ENCODE measurements around the gene HIPK2.

The HIPK2 gene

DNA sequence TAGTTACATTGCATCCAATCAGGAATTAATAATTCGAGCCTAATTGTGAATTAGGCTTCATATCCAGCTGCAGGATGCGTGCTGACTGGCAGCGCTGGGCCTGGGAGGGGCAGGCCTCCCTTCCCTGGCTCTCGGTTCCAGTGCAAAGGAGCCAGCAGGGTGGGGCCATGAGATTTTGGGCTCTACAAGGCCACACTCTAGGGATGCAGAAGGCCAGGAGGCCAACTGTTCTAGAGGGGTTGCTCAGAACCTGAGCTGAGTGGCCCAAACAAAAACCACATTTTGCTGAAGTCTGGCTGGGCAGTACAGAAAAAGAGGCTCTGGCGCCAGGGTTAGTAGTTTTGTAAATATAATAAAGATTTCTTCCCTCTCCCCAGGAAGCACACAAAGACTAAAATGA lies 182.0 kb downstream of the HIPK2 start:
- Histone ChIP-seq H3K27me3 (ENCODE audit: insufficient read depth, low read depth) (no peaks in the 10 kb centered on the region), H3K36me3 (ENCODE audit: insufficient read depth) (no peaks in the 10 kb centered on the region; the same call in 1 of the 2 replicates)
- TF ChIP-seq, protein P1, sequence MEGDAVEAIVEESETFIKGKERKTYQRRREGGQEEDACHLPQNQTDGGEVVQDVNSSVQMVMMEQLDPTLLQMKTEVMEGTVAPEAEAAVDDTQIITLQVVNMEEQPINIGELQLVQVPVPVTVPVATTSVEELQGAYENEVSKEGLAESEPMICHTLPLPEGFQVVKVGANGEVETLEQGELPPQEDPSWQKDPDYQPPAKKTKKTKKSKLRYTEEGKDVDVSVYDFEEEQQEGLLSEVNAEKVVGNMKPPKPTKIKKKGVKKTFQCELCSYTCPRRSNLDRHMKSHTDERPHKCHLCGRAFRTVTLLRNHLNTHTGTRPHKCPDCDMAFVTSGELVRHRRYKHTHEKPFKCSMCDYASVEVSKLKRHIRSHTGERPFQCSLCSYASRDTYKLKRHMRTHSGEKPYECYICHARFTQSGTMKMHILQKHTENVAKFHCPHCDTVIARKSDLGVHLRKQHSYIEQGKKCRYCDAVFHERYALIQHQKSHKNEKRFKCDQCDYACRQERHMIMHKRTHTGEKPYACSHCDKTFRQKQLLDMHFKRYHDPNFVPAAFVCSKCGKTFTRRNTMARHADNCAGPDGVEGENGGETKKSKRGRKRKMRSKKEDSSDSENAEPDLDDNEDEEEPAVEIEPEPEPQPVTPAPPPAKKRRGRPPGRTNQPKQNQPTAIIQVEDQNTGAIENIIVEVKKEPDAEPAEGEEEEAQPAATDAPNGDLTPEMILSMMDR (conservative IDR thresholded peaks at IDR 0.05; ENCODE audit: low read depth, low read length): no peak

DNA sequence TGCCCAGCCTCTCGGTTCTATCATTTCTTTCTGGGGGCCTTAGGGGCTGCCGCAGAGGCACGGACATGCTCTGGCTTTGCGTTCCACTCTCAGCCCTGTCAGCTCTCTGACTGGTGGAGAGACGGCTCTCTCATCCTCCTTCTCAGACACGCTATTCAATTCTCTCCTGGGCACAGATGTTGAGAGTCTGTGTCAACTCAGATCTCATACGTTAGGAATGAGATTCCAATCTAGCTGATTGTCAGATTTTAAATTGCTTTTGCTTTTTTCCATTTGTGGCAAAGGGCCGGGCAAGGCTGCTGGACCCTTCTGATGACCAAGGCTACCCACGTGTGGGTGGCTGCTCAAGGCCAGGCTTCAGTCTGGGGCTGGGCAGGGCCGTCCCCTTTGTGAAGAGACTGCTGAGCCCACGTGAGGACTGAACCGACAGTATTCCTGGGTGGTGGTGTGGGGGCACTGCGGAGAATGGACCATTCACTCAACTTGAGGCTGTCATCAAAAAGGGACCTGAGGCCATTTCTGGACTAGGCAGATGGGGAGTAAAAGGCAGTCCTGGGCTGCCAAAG lies 182.8 kb downstream of the HIPK2 start:
- Histone ChIP-seq H2AFZ (ENCODE audit: low read depth) (no peak overlapping the region), H3K4me3 (IDR thresholded peaks at IDR 0.05; ENCODE audit: insufficient read depth, low read depth, low read length) (no peak overlapping the region), H3K4me2 (no peak overlapping the region), H3K27me3 (ENCODE audit: insufficient read depth, low read depth) (no peaks in the 10 kb centered on the region), H3K79me2 (ENCODE audit: insufficient read depth, low read depth) (no peaks in the 10 kb centered on the region), H3K4me1 (ENCODE audit: low read depth, poor library complexity, severe bottlenecking) (no peaks in the 10 kb centered on the region), H3K27ac (no peak overlapping the region), H3K9ac (no peak overlapping the region), H3K36me3 (ENCODE audit: insufficient read depth) (no peaks in the 10 kb centered on the region; the same call in 1 of the 2 replicates), H4K20me1 (ENCODE audit: insufficient read depth) (no peaks in the 10 kb centered on the region)
- TF ChIP-seq, protein P1 (conservative IDR thresholded peaks at IDR 0.05; ENCODE audit: low read depth, low read length): no peak

More for the DNA sequence above, 182.0 kb downstream of the HIPK2 start:
- Histone ChIP-seq H2AFZ (ENCODE audit: low read depth) (no peak overlapping the region), H3K79me2 (ENCODE audit: insufficient read depth, low read depth) (no peaks in the 10 kb centered on the region), H3K4me1 (ENCODE audit: low read depth, poor library complexity, severe bottlenecking) (no peaks in the 10 kb centered on the region), H3K4me2 (no peak overlapping the region), H3K4me3 (IDR thresholded peaks at IDR 0.05; ENCODE audit: insufficient read depth, low read depth, low read length) (no peak overlapping the region), H3K27ac (no peak overlapping the region), H3K9ac (no peak overlapping the region), H4K20me1 (ENCODE audit: insufficient read depth) (no peaks in the 10 kb centered on the region)

DNA sequence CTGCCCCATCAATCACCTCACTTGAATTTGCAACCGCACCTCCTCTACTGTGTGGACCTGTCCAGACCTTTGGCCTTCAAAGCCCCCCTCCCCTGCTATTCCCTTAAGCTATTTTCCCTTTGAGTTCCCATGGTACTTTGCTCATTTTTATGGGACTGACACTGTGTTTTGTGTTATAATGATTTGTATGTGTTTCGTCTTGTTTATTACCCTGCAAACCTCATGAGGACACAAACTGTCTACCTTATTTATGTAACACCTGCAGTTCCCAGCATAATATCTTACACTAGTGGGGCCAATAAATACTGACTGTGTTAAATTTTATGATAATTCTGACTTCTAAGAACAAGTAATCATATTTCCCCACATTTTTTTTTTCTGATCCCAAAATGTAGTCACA lies 183.7 kb downstream of the HIPK2 start:
- Histone ChIP-seq H3K79me2 (ENCODE audit: insufficient read depth, low read depth) (no peaks in the 10 kb centered on the region), H3K4me2 (no peak overlapping the region)

DNA sequence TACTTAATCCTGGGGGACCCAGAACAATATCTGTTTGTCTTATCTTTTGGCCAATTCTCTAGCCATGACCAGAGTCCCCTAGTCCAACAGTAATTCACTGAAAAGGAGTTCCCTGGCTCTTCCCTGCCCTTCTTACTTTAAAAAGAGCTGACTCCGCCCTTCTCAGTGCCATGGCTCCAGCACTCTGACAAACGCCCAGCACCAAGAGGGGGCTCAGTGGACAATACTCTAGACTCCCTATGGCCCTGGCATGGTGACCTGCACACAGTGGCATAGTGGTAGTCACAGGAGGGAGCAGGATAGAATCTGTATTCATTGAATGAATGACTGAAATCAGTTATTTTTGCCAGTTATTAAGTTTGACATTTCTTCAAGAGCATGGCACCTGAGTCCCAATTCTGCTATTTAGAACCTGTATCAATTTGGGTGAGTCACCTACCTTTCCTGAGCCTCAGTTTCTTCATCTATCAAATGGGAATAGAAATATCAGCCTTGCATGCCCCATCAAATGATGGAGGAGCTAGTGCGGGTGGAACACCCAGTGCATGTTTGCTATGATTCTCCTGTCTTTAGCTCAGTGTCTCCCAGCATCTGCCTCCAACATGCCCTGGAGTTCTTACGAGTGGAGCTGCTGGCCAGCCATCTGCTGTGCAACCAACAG lies 184.9 kb downstream of the HIPK2 start:
- Histone ChIP-seq H3K79me2 (ENCODE audit: insufficient read depth, low read depth) (no peaks in the 10 kb centered on the region), H3K27ac (no peak overlapping the region), H3K4me3 (IDR thresholded peaks at IDR 0.05; ENCODE audit: insufficient read depth, low read depth, low read length) (no peak overlapping the region), H4K20me1 (ENCODE audit: insufficient read depth) (no peaks in the 10 kb centered on the region), H3K9ac (no peak overlapping the region), H3K4me2 (no peak overlapping the region), H3K36me3 (ENCODE audit: insufficient read depth) (no peaks in the 10 kb centered on the region; the same call in 1 of the 2 replicates), H3K4me1 (ENCODE audit: low read depth, poor library complexity, severe bottlenecking) (no peaks in the 10 kb centered on the region), H3K27me3 (ENCODE audit: insufficient read depth, low read depth) (no peaks in the 10 kb centered on the region), H2AFZ (ENCODE audit: low read depth) (no peak overlapping the region)
- TF ChIP-seq, protein P1 (conservative IDR thresholded peaks at IDR 0.05; ENCODE audit: low read depth, low read length): no peak

More for the DNA sequence above, 183.7 kb downstream of the HIPK2 start:
- H4K20me1 ChIP-seq (ENCODE audit: insufficient read depth): no peaks in the 10 kb centered on the region
- H3K27ac ChIP-seq: no peak overlapping the region
- H3K9ac ChIP-seq: no peak overlapping the region
- no peak overlapping the region for H3K4me3 ChIP-seq (IDR thresholded peaks at IDR 0.05; ENCODE audit: insufficient read depth, low read depth, low read length)
- no peaks in the 10 kb centered on the region for H3K27me3 ChIP-seq (ENCODE audit: insufficient read depth, low read depth)
- no peaks in the 10 kb centered on the region; the same call in 1 of the 2 replicates for H3K36me3 ChIP-seq (ENCODE audit: insufficient read depth)
- no peaks in the 10 kb centered on the region for H3K4me1 ChIP-seq (ENCODE audit: low read depth, poor library complexity, severe bottlenecking)
- H2AFZ ChIP-seq (ENCODE audit: low read depth): no peak overlapping the region
- TF ChIP-seq, protein P1 (conservative IDR thresholded peaks at IDR 0.05; ENCODE audit: low read depth, low read length): no peak

Data from KMS-11 (cell line).